SK-N-MC (cell line): Measurements from ENCODE around the gene SMYD3.

Experiments
- EZH2 ChIP-seq: fragments of 200-600 bp; sonication (generic); IDR thresholded peaks from one replicate; pipeline ENCODE4 v1.6.1; 2017; ENCODE audit warnings: antibody characterized with exemption
- POLR2AphosphoS5 ChIP-seq: IDR thresholded peaks from 2 replicates; pipeline ENCODE4 v1.6.1; 2012; ENCODE audit warnings: mild to moderate bottlenecking, low read depth, low read length, borderline replicate concordance

GRCh38 chr1:246383791-246384190 is 123.3 kb downstream of the SMYD3 start:
- no peak for TF ChIP-seq POLR2AphosphoS5
- TF ChIP-seq EZH2, result no peak
